ENCODE data around the gene ADA.
"Not testable (repeated sequence)": the region's sequence is repeated elsewhere in the genome, so short reads cannot be mapped to it uniquely, and the experiment has no call there.

Gene ADA

GRCh38 chr20:44593751-44594150 is 57.7 kb downstream of the ADA start:
- no peak overlapping the region for H3K4me3 Mint-ChIP-seq
- H3K4me1 Mint-ChIP-seq, result peaks cover 9% of the 10 kb centered on the region
- DNase-seq (ENCODE audit: low spot score in 2 of 2), result no peak
- no peak overlapping the region for H3K27ac Mint-ChIP-seq
- no peaks in the 10 kb centered on the region for H3K9me3 Mint-ChIP-seq
- ATAC-seq, result no peak
- H3K36me3 Mint-ChIP-seq, result no peaks in the 10 kb centered on the region

GRCh38 chr20:44592366-44592765 is 59.1 kb downstream of the ADA start:
- no peak overlapping the region for H3K27ac Mint-ChIP-seq
- no peaks in the 10 kb centered on the region for H3K9me3 Mint-ChIP-seq
- H3K4me3 Mint-ChIP-seq, result no peak overlapping the region
- no peaks in the 10 kb centered on the region for H3K4me1 Mint-ChIP-seq
- DNase-seq (ENCODE audit: low spot score in 2 of 2), result no peak
- H3K36me3 Mint-ChIP-seq, result peaks cover 5% of the 10 kb centered on the region
- no peak for ATAC-seq

GRCh38 chr20:44590980-44591778 is 60.3 kb downstream of the ADA start:
- Mint-ChIP-seq H3K9me3 (no peaks in the 10 kb centered on the region), H3K27ac (no peak overlapping the region)

GRCh38 chr20:44589537-44589936 is 62.0 kb downstream of the ADA start:
- Mint-ChIP-seq H3K4me1 (no peaks in the 10 kb centered on the region), H3K9me3 (no peaks in the 10 kb centered on the region), H3K27ac (no peak overlapping the region), H3K36me3 (peaks cover 5% of the 10 kb centered on the region), H3K4me3 (no peak overlapping the region)
- DNase-seq (ENCODE audit: low spot score in 2 of 2), result no peak
- no peak for ATAC-seq

More at GRCh38 chr20:44590980-44591778, 60.3 kb downstream of the ADA start:
- no peak for DNase-seq (ENCODE audit: low spot score in 2 of 2)
- H3K4me1 Mint-ChIP-seq, result no peaks in the 10 kb centered on the region
- H3K4me3 Mint-ChIP-seq, result no peak overlapping the region
- no peak for ATAC-seq
- H3K36me3 Mint-ChIP-seq, result peaks cover 5% of the 10 kb centered on the region

- not testable (repeated sequence) for H3K36me3 Mint-ChIP-seq, H3K4me3 Mint-ChIP-seq
Observed at GRCh38 chr20:44588321-44588720, 63.2 kb downstream of the ADA start.

GRCh38 chr20:44587035-44587980 is 64.2 kb downstream of the ADA start:
- Mint-ChIP-seq H3K4me3 (no peak overlapping the region), H3K36me3 (peaks cover 5% of the 10 kb centered on the region), H3K9me3 (no peaks in the 10 kb centered on the region), H3K27ac (no peak overlapping the region), H3K4me1 (peaks cover under 1% of the 10 kb centered on the region)
- ATAC-seq (no peak), DNase-seq (ENCODE audit: low spot score in 2 of 2) (no peak)

More at GRCh38 chr20:44588321-44588720, 63.2 kb downstream of the ADA start:
- not testable (repeated sequence) for H3K4me1 Mint-ChIP-seq; H3K9me3 Mint-ChIP-seq; ATAC-seq; DNase-seq (ENCODE audit: low spot score in 2 of 2); H3K27ac Mint-ChIP-seq

- ATAC-seq, result peak; percentile 50
- no peak for DNase-seq (ENCODE audit: low spot score in 2 of 2)
- Mint-ChIP-seq H3K36me3 (peaks cover 5% of the 10 kb centered on the region), H3K4me3 (no peak overlapping the region), H3K9me3 (no peaks in the 10 kb centered on the region), H3K27ac (no peak overlapping the region), H3K4me1 (peaks cover 9% of the 10 kb centered on the region)
Observed at GRCh38 chr20:44586289-44586911, 65.1 kb downstream of the ADA start.

- peaks cover 19% of the 10 kb centered on the region for H3K4me1 Mint-ChIP-seq
- ATAC-seq (peak; percentile 33), DNase-seq (ENCODE audit: low spot score in 2 of 2) (no peak)
- H3K4me3 Mint-ChIP-seq, result no peak overlapping the region
- H3K36me3 Mint-ChIP-seq, result peaks cover 5% of the 10 kb centered on the region
- H3K27ac Mint-ChIP-seq, result peak overlapping the region; percentile 48
- H3K9me3 Mint-ChIP-seq, result no peaks in the 10 kb centered on the region
Observed at GRCh38 chr20:44585057-44585963, 66.2 kb downstream of the ADA start.

GRCh38 chr20:44584162-44584561 is 67.3 kb downstream of the ADA start:
- no peak overlapping the region for H3K27ac Mint-ChIP-seq
- H3K36me3 Mint-ChIP-seq, result peaks cover 5% of the 10 kb centered on the region
- H3K9me3 Mint-ChIP-seq, result no peaks in the 10 kb centered on the region
- ATAC-seq (no peak), DNase-seq (ENCODE audit: low spot score in 2 of 2) (no peak)
- peaks cover 19% of the 10 kb centered on the region for H3K4me1 Mint-ChIP-seq
- H3K4me3 Mint-ChIP-seq, result no peak overlapping the region

- DNase-seq (ENCODE audit: low spot score in 2 of 2), result no peak
- peaks cover 19% of the 10 kb centered on the region for H3K4me1 Mint-ChIP-seq
- H3K27ac Mint-ChIP-seq, result no peak overlapping the region
- no peaks in the 10 kb centered on the region for H3K9me3 Mint-ChIP-seq
- no peak for ATAC-seq
- no peak overlapping the region for H3K4me3 Mint-ChIP-seq
- peaks cover 4% of the 10 kb centered on the region for H3K36me3 Mint-ChIP-seq
Observed at GRCh38 chr20:44583157-44583556, 68.3 kb downstream of the ADA start.

GRCh38 chr20:44582311-44583025 is 69.0 kb downstream of the ADA start, which contains the start of gene PKIG:
Gene PKIG, plus strand, starts transcription at chr20:44582579. Its CDS starts 31,978 bp downstream, at chr20:44614557.
- peaks cover 19% of the 10 kb centered on the region for H3K4me1 Mint-ChIP-seq
- ATAC-seq (no peak), DNase-seq (ENCODE audit: low spot score in 2 of 2) (no peak)
- H3K27ac Mint-ChIP-seq, result no peak within 1 kb of the TSS
- H3K4me3 Mint-ChIP-seq, result no peak within 1 kb of the TSS
- no peaks in the 10 kb centered on the region for H3K36me3 Mint-ChIP-seq
- H3K9me3 Mint-ChIP-seq, result no peaks in the 10 kb centered on the region

GRCh38 chr20:44581515-44581914 is 70.0 kb downstream of the ADA start:
- ATAC-seq, result no peak
- no peak for DNase-seq (ENCODE audit: low spot score in 2 of 2)
- Mint-ChIP-seq H3K4me3 (no peak overlapping the region), H3K9me3 (no peaks in the 10 kb centered on the region), H3K36me3 (no peaks in the 10 kb centered on the region), H3K4me1 (peaks cover 26% of the 10 kb centered on the region), H3K27ac (no peak overlapping the region)

GRCh38 chr20:44580581-44581268 is 70.8 kb downstream of the ADA start:
- peak; percentile 64 for ATAC-seq
- no peak overlapping the region for H3K4me3 Mint-ChIP-seq
- H3K36me3 Mint-ChIP-seq, result no peaks in the 10 kb centered on the region
- no peak overlapping the region for H3K27ac Mint-ChIP-seq
- no peaks in the 10 kb centered on the region for H3K9me3 Mint-ChIP-seq
- DNase-seq (ENCODE audit: low spot score in 2 of 2), result no peak
- H3K4me1 Mint-ChIP-seq, result peaks cover 32% of the 10 kb centered on the region
